Coronary artery (tissue), 2 donors: ENCODE measurements around the gene HASPIN.

Experiments
- DNase-seq: peaks from one replicate; pipeline ENCODE4 v3.0.0-alpha.2; 2017; ENCODE audit warnings: low spot score
- H3K27ac ChIP-seq, 2 donors: fragments of 200-600 bp; sonication (generic); one replicate each; pipeline ENCODE4 v1.5.1; 2016 to 2019
- H3K4me3 ChIP-seq: fragments of 200-600 bp; sonication (generic); 2 replicates; pipeline ENCODE4 v1.5.1; 2016; ENCODE audit warnings: mild to moderate bottlenecking, moderate library complexity
- TF ChIP-seq, protein P1 (sequence below): fragments of 200-600 bp; sonication (generic); IDR thresholded peaks from one replicate; pipeline ENCODE4 v1.5.1; 2019; ENCODE audit warnings: antibody characterized with exemption

The HASPIN gene

DNA sequence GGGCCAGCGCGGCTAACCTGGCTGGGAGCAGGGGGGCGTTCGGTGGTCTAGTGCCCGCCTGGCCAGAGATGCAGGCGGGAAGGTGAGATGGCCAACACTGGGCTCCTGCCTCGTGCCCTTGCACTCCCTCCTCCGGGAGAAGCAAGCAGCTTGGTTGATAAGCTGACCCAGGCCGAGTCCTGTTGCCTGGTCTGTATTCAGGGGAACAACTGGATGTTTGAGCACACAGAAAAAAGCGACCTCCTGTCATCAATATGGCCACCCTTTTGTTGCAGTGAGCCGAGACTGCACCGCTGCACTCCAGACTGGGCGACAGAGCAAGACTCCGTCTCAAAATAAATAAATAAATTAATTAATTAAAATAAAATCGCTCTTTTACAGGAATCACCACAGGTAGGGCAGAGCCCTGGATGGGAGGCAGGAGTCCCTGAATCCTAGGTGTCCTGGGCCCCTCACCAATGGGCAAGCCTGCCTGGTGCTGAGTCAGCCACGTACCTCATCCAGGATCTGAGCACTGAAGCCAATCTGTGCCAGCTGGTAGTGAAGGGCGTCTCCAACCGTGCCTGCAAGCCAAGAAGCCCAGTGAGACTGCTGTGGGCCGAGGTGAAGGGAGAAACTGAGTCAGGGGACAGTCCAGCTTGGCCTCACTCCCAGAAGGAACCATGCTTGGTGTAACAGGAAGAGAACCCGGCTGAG, 31.8 kb downstream of the HASPIN start:
- H3K27ac ChIP-seq: no peak overlapping the region
- TF ChIP-seq, protein P1, sequence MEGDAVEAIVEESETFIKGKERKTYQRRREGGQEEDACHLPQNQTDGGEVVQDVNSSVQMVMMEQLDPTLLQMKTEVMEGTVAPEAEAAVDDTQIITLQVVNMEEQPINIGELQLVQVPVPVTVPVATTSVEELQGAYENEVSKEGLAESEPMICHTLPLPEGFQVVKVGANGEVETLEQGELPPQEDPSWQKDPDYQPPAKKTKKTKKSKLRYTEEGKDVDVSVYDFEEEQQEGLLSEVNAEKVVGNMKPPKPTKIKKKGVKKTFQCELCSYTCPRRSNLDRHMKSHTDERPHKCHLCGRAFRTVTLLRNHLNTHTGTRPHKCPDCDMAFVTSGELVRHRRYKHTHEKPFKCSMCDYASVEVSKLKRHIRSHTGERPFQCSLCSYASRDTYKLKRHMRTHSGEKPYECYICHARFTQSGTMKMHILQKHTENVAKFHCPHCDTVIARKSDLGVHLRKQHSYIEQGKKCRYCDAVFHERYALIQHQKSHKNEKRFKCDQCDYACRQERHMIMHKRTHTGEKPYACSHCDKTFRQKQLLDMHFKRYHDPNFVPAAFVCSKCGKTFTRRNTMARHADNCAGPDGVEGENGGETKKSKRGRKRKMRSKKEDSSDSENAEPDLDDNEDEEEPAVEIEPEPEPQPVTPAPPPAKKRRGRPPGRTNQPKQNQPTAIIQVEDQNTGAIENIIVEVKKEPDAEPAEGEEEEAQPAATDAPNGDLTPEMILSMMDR: no peak
- DNase-seq: no peak
- peak overlapping the region; percentile 38 for H3K4me3 ChIP-seq

DNA sequence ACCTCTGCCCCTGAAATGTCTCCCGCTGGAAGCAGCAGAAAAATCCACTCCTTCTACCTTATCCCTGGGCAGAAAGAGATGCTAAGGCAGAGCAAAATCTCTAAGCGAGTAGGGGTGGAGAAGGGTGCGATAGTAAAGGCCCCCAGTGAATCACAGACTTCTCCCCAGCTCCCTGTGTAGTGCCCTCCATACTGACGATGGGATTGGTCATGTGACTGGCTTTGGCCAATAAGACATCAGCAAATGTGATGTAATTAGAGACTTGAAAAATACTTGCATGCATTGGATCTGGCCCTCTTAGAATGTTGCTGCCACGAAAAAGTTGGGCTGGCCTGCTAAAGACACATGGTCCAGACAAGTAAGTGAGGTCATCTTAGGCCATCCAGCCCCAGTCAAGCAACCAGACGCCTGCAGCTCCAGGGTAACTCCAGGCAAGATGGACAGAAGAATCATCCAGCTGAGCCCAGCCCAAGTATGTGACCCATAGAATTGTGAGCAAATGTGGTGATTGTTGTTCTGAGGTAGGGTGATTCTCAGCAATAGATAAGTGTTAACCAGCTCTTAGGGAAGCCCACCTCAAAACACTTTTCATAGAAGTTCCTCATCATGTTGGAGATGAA, 36.0 kb downstream of the HASPIN start:
- TF ChIP-seq, protein P1: no peak
- DNase-seq: no peak
- no peak overlapping the region for H3K4me3 ChIP-seq
- H3K27ac ChIP-seq: no peak overlapping the region

DNA sequence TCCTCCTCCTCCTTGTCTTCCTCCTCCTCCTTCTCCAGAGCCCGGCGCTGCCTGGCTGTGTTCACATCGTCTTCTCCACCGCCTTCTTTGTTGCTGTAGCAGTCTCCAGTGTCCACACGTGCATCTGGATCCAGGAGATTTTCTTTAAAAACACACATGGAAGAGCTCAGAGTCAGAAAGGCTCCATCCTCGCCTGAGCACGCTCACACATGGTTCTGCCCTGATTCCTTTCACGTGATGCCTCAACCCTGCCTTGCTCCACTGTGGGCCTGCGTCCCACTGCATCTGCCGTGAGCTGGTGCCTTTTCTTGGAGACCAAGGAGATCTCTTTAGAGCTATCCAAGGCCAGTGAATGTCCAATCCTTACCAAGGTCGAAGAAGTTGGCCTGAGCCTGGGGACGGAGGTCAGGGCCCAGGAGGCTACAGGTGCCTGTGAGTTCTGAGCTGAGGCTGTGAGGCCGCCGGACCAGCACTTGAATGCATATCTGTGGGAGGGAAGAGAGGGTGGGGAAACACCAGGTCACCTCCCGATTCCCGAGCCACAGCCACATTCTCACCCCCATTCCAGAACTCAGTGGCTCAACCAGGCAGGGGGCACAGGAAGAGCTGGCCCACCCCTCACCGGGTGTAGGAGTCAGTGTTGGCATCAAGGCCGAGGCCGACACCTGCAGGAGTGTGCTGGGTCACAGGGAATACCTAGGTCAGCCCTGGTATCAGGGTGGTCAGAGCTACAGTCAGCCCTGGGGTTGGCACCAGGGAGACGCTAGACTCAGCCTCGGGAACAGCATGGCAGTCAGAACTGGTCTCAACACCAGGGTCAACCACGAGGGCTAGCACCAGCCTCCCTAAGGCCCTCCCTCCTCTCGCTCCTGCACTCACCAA, 37.6 kb downstream of the HASPIN start:
- TF ChIP-seq, protein P1: no peak
- Histone ChIP-seq H3K4me3 (no peak overlapping the region), H3K27ac (no peak overlapping the region)
- DNase-seq: no peak

DNA sequence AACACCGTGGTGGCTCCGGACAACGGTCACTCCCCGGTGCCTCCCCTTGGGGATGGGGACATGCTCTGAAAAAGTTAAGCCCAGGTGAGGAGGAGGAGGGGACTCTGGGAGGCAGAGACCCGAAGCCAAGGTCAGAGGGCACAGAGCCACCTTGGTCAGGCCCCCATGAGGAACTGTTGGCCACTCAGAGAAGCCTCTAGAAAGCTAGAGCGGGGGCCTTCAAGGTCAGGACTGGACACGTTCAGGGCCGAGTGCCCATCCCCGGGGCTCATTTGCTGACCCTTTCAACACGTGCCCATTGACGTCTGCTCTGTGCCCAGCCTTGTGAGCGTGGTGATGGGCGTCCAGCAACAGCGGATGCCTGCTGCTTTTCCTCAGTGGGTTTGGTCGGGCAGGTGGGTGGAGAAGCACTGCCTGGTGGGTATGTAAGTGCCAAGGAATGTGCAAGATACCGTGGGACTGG, 38.2 kb downstream of the HASPIN start:
- TF ChIP-seq, protein P1: no peak
- DNase-seq: no peak
- Histone ChIP-seq H3K4me3 (no peak overlapping the region), H3K27ac (no peak overlapping the region)

DNA sequence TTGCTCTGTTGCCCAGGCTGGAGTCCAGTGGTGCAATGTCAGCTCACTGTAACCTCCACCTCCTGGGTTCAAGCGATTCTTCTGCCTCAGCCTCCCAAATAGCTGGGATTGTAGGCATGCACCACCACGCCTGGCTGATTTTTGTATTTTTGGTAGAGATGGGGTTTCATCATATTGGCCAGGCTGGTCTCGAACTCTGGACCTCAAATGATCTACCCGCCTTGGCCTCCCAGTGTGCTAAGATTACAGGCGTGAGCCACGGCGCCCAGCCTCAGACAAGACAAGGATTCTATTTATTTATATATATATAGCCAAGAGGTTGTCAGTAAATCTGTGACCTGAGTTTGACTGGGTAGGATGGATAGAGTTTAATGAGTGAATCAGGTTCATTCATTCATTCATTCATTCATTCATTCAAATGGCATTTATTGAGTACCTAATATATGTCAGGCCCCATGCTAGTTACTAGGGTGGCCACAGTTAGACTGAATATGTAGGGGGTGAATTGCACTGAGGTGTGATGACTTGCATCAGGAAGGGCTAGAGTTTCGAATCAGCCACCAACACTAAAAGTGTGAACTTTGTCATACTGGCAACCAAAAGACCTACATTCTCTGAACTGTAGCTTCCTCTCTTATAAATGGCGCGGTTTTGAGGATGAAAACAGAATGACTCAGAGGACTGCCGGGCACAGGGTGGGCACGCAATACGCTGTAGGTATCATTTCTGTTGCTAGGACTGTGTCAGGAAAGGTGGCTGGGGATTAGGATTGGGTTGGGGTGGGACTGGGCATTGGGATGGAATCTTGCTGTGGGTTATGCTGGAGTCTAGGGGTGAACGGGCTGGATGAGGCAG, 39.4 kb downstream of the HASPIN start:
- TF ChIP-seq, protein P1: no peak
- Histone ChIP-seq H3K27ac (no peak overlapping the region), H3K4me3 (no peak overlapping the region)
- DNase-seq: no peak

DNA sequence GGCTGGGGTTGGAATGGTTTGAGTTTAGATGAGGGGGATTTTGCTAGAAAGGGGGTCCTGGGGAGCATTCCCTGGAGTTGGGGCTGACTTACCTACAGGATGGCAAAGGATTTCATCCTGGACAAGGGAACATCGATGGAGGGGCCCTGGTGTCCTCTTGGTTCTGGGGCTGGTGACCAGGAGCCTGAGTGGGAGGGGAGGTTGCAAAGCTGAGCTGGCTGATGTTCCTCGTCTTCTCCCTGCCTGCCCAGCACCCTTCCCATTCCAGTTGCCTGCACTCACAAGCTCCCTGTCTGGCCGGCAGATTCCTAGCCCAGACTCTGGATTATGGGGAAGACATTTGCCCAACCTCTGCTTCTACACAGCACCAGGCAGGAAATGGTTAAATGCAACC, 40.1 kb downstream of the HASPIN start:
- TF ChIP-seq, protein P1: no peak
- Histone ChIP-seq H3K4me3 (no peak overlapping the region), H3K27ac (no peak overlapping the region)
- no peak for DNase-seq
